GM12865 (cell line): ENCODE measurements around the gene TNNI3.

Experiments
- DNase-seq: peaks from one replicate; pipeline ENCODE4 v3.0.0; 2010; ENCODE audit warnings: low read depth
- H3K4me3 ChIP-seq: 2 replicates; pipeline ENCODE4 v1.5.1; 2011; ENCODE audit warnings: mild to moderate bottlenecking, low read depth, low read length, control low read depth
- CTCF ChIP-seq: IDR thresholded peaks from 2 replicates; pipeline ENCODE4 v1.5.1; 2011; ENCODE audit warnings: low read length, control low read depth, low read depth, inconsistent platforms; ENCODE audit not compliant: insufficient read depth; ENCODE audit errors: missing control alignments

The TNNI3 gene

GRCh38 chr19:55179606-55180484, 22.3 kb upstream of the TNNI3 start, which contains the start of gene SYT5:
SYT5 (minus strand) TSS chr19:55180289; CDS start chr19:55179041, 1,248 bp downstream.
- H3K4me3 ChIP-seq: peak within 1 kb of the TSS; percentile 13
- DNase-seq: peak; percentile 35
- TF ChIP-seq CTCF: no peak

GRCh38 chr19:55178781-55179599, 21.5 kb upstream of the TNNI3 start:
- DNase-seq: peak; percentile 93
- TF ChIP-seq CTCF: no peak
- H3K4me3 ChIP-seq: peak overlapping the region; percentile 13

GRCh38 chr19:55176076-55176475, 18.5 kb upstream of the TNNI3 start:
- peak; percentile 38 for DNase-seq
- TF ChIP-seq CTCF: no peak

DNA sequence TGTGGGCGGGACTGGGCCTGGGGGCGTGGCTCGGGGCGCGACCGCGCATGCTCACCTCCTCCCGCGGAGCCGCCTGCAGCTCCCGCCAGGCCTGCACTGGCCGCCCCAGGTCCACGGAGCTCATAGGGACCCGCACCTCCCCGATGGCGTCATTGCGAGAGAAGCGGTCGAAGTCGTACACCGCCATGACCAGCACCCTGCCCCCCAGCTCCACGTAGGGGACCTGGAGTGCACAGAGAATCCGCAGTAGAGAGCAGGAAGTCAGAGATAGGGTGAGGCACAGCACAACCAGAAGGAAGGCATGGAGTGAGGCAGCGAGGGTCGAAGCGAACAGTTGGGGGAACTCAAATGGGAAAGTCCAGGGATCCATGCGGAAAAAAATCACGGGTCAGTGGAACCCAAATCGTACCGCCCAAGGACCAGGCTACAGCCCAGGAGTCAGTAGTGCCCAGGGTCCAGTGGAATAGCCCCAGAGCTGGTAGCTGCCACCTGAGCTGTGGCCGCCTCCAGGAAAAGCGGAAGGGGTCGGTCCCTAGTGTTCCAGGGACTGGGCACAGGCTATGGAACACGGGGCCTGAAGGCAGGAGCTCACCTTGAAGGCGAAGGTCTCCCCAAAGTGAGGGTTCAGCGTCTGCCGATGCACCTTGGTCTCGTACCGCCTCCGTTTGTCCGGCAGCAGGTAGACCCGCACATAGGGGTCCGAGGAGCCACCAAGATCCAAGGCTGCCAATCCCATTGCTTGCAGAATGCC, 17.8 kb upstream of the TNNI3 start:
- no peak for DNase-seq
- no peak for TF ChIP-seq CTCF
- no peak overlapping the region for H3K4me3 ChIP-seq

More at GRCh38 chr19:55176076-55176475, 18.5 kb upstream of the TNNI3 start:
- H3K4me3 ChIP-seq: no peak overlapping the region

- H3K4me3 ChIP-seq: no peak overlapping the region
- no peak for DNase-seq
- no peak for TF ChIP-seq CTCF
Measured at GRCh38 chr19:55174425-55175116, 17.0 kb upstream of the TNNI3 start.
